H1 (cell line): ENCODE data around the gene MMP24. TPM values are rescaled to one million over a fixed set of nuclear protein-coding genes. Genes with fewer than 3 reads are reported as not detected.

Experiments used
- EP300 ChIP-seq, 2 experiments: IDR thresholded peaks; 1 replicate in 1 of 2; 2 replicates in 1 of 2; pipeline ENCODE4 v1.6.1; 2011 to 2012; ENCODE audit warnings: low read depth in 2 of 2, low read length in 2 of 2, mild to moderate bottlenecking in 2 of 2, borderline replicate concordance in 1 of 2, inconsistent platforms in 1 of 2, moderate library complexity in 1 of 2
- NRF1 ChIP-seq: IDR thresholded peaks from 2 replicates; pipeline ENCODE4 v1.6.1; 2011; ENCODE audit warnings: mild to moderate bottlenecking, low read depth, low read length, improper control_type of control experiment
- RBBP5 ChIP-seq: IDR thresholded peaks from 2 replicates; pipeline ENCODE4 v1.7.1; 2012; ENCODE audit warnings: low read depth, mild to moderate bottlenecking, inconsistent platforms, low read length, moderate library complexity, borderline replicate concordance
- polyA plus RNA-seq, 7 experiments: library from polyadenylated mRNA; depleted of rRNA in 3 of 7; stranded (reverse) in 5 of 7; unstranded in 2 of 7; fragments of >200 nt in 5 of 7; fragments of 200-250 nt in 2 of 7; gene quantifications; 1 replicate in 5 of 7; 2 replicates in 1 of 7; 4 replicates in 1 of 7; pipeline versions ENCODE4 v1.2.1 to v1.2.3, GENCODE V29; 2011 to 2013; ENCODE audit warnings: missing spikeins in 2 of 7, mixed read lengths in 2 of 7
- total RNA-seq: library from RNA; stranded (reverse); fragmentation: NEBNext Ultra II Directional; extraction: Animal tissue kit (Norgen Biotek cat#: 25700); gene quantifications from 2 replicates; pipeline ENCODE4 v1.2.1, GENCODE V29; 2021

Gene MMP24
- total and polyA plus RNA-seq, 2 of the 8 experiments (the other 6 are each of a cell fraction or from before 2014, with no cell fraction given), result 18.8 to 21.4 TPM

DNA sequence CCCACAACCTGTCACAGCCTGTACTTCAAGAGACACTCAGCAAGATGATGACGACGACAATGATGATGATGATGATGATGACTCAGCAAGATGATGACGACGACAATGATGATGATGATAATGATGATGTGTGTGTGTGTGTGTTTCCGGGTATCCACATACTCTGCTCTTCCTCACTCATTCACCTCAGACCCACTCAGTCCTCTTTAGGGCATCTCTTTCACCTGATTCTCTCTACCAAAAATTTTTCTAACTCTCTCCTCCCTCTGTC, 59.3 kb downstream of the MMP24 start (continued):
- TF ChIP-seq NRF1 (no peak), RBBP5 (no peak), EP300 (IDR thresholded peaks at IDR 0.05; ENCODE audit: borderline replicate concordance in 1 of 2, low read depth in 2 of 2, low read length in 2 of 2) (no peak)
- TF ChIP-seq, all 59 proteins: peak for 0
